ENCODE measurements around the gene ZNF777. TPM values are rescaled to one million over a fixed set of nuclear protein-coding genes. Genes with fewer than 3 reads are reported as not detected.
"Not testable (repeated sequence)": the region's sequence is repeated elsewhere in the genome, so short reads cannot be mapped to it uniquely, and the experiment has no call there.

Gene ZNF777
- polyA plus RNA-seq, 2 of the 4 experiments (the other 2 are of a cell fraction), result 5.4 to 10.5 TPM

DNA sequence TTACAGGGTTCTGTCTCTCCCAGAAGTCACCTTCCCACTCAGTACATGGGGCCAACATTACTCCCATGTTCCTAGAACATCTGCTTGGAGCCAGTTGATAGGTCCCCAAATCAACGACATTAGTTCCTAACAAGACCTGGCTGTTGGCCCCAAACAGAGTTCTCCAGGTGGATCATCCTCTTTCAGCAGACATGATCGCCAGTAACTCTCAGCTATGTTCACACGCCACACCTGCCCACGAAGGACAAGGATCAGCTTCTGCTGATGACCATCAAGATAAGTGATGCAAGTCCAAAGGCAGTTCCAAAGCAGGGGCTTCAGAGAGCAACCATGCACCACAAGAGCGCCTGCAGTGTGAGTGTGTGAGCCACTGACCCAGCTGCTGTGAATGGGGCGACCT is 11.0 kb downstream of the ZNF777 start:
- Histone ChIP-seq H3K9me3 (no peaks in the 10 kb centered on the region), H3K4me1 (no peaks in the 10 kb centered on the region), H3K4me3 (no peak overlapping the region), H3K4me2 (no peak overlapping the region), H3K27ac (no peak overlapping the region)
- POLR2A ChIA-PET, result no interaction called here
- DNase-seq (ENCODE audit: low read depth in 1 of 2, low spot score in 1 of 2) (no peak), ATAC-seq (no peak), FAIRE-seq (no peak)
- TF ChIP-seq FOSL2 (IDR thresholded peaks at IDR 0.05) (no peak), FOSL2 (CRISPR knock-in tag; IDR thresholded peaks at IDR 0.05) (no peak), EHMT2 (IDR thresholded peaks at IDR 0.05; ENCODE audit: low read depth) (no peak), USF2 (IDR thresholded peaks at IDR 0.05) (no peak), HOXB5 (CRISPR knock-in tag; IDR thresholded peaks at IDR 0.05) (no peak), CEBPB (IDR thresholded peaks at IDR 0.05) (no peak), JUNB (IDR thresholded peaks at IDR 0.05) (no peak), FOXS1 (CRISPR knock-in tag; IDR thresholded peaks at IDR 0.05) (no peak), TP53 (CRISPR knock-in tag; IDR thresholded peaks at IDR 0.05) (no peak)
- CTCF ChIA-PET, result interaction anchor here (1.2 kb wide), 1 partner anchor 23 kb away, joined by 3 read pairs; no protein-coding TSS in a partner anchor
- WGBS (ENCODE audit: missing lambda C conversion rate), result 91% methylated on average over 6 of the region's 6 CpGs

GRCh38 chr7:149448961-149449360 is 11.9 kb downstream of the ZNF777 start:
- ChIA-PET CTCF (no interaction called here), POLR2A (no interaction called here)
- Histone ChIP-seq H3K4me1 (no peaks in the 10 kb centered on the region), H3K9me3 (no peaks in the 10 kb centered on the region), H3K27ac (no peak overlapping the region), H3K4me2 (no peak overlapping the region), H3K4me3 (no peak overlapping the region)
- no peak for ATAC-seq
- TF ChIP-seq EHMT2 (IDR thresholded peaks at IDR 0.05; ENCODE audit: low read depth) (no peak), CEBPB (IDR thresholded peaks at IDR 0.05) (no peak), NPAS2 (CRISPR knock-in tag; IDR thresholded peaks at IDR 0.05; ENCODE audit: borderline replicate concordance) (no peak), RARB (CRISPR knock-in tag; IDR thresholded peaks at IDR 0.05) (no peak), RCOR1 (IDR thresholded peaks at IDR 0.05; ENCODE audit: low read depth, low read length) (no peak), HOXB5 (CRISPR knock-in tag; IDR thresholded peaks at IDR 0.05) (no peak), JUNB (IDR thresholded peaks at IDR 0.05) (no peak), POLR2AphosphoS2 (conservative IDR thresholded peaks at IDR 0.05; ENCODE audit: low read length) (no peak), ZNF302 (CRISPR knock-in tag; IDR thresholded peaks at IDR 0.05) (no peak), HEYL (CRISPR knock-in tag; IDR thresholded peaks at IDR 0.05) (no peak), EP300 (IDR thresholded peaks at IDR 0.05) (no peak), SREBF2 (IDR thresholded peaks at IDR 0.05) (no peak), KDM5A (IDR thresholded peaks at IDR 0.05) (no peak), CTCF (IDR thresholded peaks at IDR 0.05) (no peak), HMGXB4 (CRISPR knock-in tag; IDR thresholded peaks at IDR 0.05; ENCODE audit: borderline replicate concordance) (no peak), GATA3 (IDR thresholded peaks at IDR 0.05; ENCODE audit: borderline replicate concordance) (no peak), REST (IDR thresholded peaks at IDR 0.05) (no peak)
- TF ChIP-seq, protein P1, sequence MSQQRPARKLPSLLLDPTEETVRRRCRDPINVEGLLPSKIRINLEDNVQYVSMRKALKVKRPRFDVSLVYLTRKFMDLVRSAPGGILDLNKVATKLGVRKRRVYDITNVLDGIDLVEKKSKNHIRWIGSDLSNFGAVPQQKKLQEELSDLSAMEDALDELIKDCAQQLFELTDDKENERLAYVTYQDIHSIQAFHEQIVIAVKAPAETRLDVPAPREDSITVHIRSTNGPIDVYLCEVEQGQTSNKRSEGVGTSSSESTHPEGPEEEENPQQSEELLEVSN (IDR thresholded peaks at IDR 0.05; ENCODE audit: borderline replicate concordance, low read depth), result no peak
- TF ChIP-seq, protein P2, sequence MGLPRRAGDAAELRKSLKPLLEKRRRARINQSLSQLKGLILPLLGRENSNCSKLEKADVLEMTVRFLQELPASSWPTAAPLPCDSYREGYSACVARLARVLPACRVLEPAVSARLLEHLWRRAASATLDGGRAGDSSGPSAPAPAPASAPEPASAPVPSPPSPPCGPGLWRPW (IDR thresholded peaks at IDR 0.05), result no peak
- TF ChIP-seq, protein P3, sequence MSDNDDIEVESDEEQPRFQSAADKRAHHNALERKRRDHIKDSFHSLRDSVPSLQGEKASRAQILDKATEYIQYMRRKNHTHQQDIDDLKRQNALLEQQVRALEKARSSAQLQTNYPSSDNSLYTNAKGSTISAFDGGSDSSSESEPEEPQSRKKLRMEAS (IDR thresholded peaks at IDR 0.05), result no peak
- FAIRE-seq, result no peak
- 81% methylated on average over 8 of the region's 8 CpGs for WGBS (ENCODE audit: missing lambda C conversion rate)
- no peak for DNase-seq (ENCODE audit: low read depth in 1 of 2, low spot score in 1 of 2)

DNA sequence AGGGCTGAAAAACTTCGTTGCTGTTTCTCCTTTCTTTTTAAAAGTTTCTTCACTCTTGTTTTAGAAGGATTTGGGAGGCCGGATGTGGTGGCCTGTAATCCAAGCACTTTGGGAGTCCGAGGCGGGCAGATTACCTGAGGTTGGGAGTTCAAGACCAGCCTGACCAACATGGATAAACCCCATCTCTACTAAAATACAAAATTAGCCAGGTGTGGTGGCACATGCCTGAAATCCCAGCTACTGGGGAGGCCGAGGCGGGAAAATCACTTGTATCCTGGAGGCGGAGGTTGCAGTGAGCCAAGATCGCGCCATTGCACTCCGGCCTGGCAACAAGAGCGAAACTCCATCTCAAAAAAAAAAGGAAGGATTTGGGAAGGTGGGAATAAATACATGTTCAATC is 14.8 kb downstream of the ZNF777 start:
- DNase-seq (ENCODE audit: low read depth in 1 of 2, low spot score in 1 of 2); H3K27ac ChIP-seq; H3K4me1 ChIP-seq; H3K4me2 ChIP-seq; POLR2A ChIA-PET; FAIRE-seq; H3K4me3 ChIP-seq; ATAC-seq; H3K9me3 ChIP-seq: not testable (repeated sequence)
- 97% methylated on average over 11 of the region's 11 CpGs for WGBS (ENCODE audit: missing lambda C conversion rate)
- CTCF ChIA-PET, result interaction anchor here (2.6 to 3.6 kb wide), 2 partner anchors 13 to 14 kb away, joined by 7 to 11 read pairs; partner anchors contain the start of gene ZNF777
